Prostate gland (tissue), 2 donors: Measurements from ENCODE around the gene FAM193A. TPM values are rescaled to one million over a fixed set of nuclear protein-coding genes. Genes with fewer than 3 reads are reported as not detected.

Experiments used
- DNase-seq: peaks from one replicate; pipeline ENCODE4 v3.0.0-alpha.2; 2019; ENCODE audit warnings: low spot score
- H3K27ac ChIP-seq, 2 donors: fragments of 200-600 bp; sonication (generic); 2 replicates each; pipeline ENCODE4 v1.5.1; 2017 to 2019
- H3K27me3 ChIP-seq: fragments of 200-600 bp; sonication (generic); replicated peaks from 2 replicates; pipeline ENCODE4 v1.5.1; 2019; ENCODE audit not compliant: insufficient read depth
- H3K36me3 ChIP-seq, 2 donors: fragments of 200-600 bp; sonication (generic); 1 replicate in 1 of 2; 2 replicates in 1 of 2; pipeline versions ENCODE4 v1.5.1 to v1.8.1; 2017 to 2019
- H3K4me1 ChIP-seq: fragments of 200-600 bp; sonication (generic); replicated peaks from 2 replicates; pipeline ENCODE4 v1.5.1; 2019
- H3K4me3 ChIP-seq, 2 donors: fragments of 200-600 bp; sonication (generic); 2 replicates each; pipeline ENCODE4 v1.5.1; 2017 to 2019
- H3K9me3 ChIP-seq: fragments of 200-600 bp; sonication (generic); 2 replicates; pipeline ENCODE4 v1.5.1; 2017
- POLR2A ChIP-seq: fragments of 450-650 bp; IDR thresholded peaks from one replicate; pipeline ENCODE4 v1.6.1; 2016; ENCODE audit warnings: antibody characterized with exemption, mild to moderate bottlenecking
- POLR2AphosphoS5 ChIP-seq: sonication (generic); formaldehyde crosslinking; IDR thresholded peaks from one replicate; pipeline ENCODE4 v1.6.1; 2017; ENCODE audit warnings: antibody characterized with exemption
- WGBS: methylation state at CpG from one replicate; pipeline ENCODE4 v1.1.5; 2018; 5-methylcytosine and 5-hydroxymethylcytosine counted together
- intact Hi-C: fragments of 100-400 bp; cut with DNase I; formaldehyde crosslinking; loops from one replicate; pipeline ENCODE4 v1.14.2; 2022
- total RNA-seq, 2 donors: library from RNA; depleted of rRNA; stranded (reverse); fragments of >200 nt; gene quantifications; one replicate each; pipeline ENCODE4 v1.1.0, GENCODE V29; 2016
- TF ChIP-seq, protein P1 (sequence below), 4 experiments: fragments of 200-600 bp in 2 of 4; fragments of 450-650 bp in 2 of 4; sonication (generic) in 2 of 4; IDR thresholded peaks; 1 replicate in 3 of 4; 2 replicates in 1 of 4; pipeline ENCODE4 v1.5.1; 2016 to 2019; ENCODE audit warnings: antibody characterized with exemption in 4 of 4, mild to moderate bottlenecking in 2 of 4, moderate library complexity in 2 of 4

FAM193A gene
- total RNA-seq, 2 donors from 2014 or later = 24.1 to 53.1 TPM

DNA sequence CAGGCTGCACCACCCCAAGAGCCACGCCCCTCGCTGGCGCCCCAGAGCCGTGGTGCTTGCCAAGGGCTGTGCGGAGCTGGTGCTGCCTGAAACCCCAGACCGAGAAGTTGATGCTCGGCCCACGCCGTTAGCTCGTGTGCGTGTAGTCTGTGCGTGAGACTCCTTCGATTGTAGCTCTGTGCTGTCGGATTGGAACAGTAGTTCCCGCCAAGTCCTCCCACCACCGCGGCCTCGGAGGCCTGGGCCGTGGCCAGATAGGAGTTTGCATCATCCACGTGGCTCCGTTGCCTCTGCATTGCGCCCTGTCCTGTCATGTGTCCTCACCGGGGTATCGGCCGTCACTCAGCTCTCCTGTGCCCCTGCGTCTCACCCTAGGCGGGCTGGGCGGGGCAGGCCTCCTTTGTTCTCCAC lies 195.5 kb downstream of the FAM193A start:
- DNase-seq = no peak
- TF ChIP-seq POLR2A (no peak), POLR2AphosphoS5 (no peak)
- TF ChIP-seq, protein P1, sequence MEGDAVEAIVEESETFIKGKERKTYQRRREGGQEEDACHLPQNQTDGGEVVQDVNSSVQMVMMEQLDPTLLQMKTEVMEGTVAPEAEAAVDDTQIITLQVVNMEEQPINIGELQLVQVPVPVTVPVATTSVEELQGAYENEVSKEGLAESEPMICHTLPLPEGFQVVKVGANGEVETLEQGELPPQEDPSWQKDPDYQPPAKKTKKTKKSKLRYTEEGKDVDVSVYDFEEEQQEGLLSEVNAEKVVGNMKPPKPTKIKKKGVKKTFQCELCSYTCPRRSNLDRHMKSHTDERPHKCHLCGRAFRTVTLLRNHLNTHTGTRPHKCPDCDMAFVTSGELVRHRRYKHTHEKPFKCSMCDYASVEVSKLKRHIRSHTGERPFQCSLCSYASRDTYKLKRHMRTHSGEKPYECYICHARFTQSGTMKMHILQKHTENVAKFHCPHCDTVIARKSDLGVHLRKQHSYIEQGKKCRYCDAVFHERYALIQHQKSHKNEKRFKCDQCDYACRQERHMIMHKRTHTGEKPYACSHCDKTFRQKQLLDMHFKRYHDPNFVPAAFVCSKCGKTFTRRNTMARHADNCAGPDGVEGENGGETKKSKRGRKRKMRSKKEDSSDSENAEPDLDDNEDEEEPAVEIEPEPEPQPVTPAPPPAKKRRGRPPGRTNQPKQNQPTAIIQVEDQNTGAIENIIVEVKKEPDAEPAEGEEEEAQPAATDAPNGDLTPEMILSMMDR (IDR thresholded peaks at IDR 0.05) = no peak
- H3K27ac ChIP-seq = no peak overlapping the region
- H3K4me3 ChIP-seq = no peak overlapping the region
- WGBS = 88% methylated on average over 28 of the region's 28 CpGs
- intact Hi-C loops = no loop called here
- H3K27me3 ChIP-seq = no peaks in the 10 kb centered on the region
- no peaks in the 10 kb centered on the region for H3K9me3 ChIP-seq
- H3K4me1 ChIP-seq = no peaks in the 10 kb centered on the region
- peaks cover 0 to 23% of the 10 kb centered on the region in 2 donors for H3K36me3 ChIP-seq

DNA sequence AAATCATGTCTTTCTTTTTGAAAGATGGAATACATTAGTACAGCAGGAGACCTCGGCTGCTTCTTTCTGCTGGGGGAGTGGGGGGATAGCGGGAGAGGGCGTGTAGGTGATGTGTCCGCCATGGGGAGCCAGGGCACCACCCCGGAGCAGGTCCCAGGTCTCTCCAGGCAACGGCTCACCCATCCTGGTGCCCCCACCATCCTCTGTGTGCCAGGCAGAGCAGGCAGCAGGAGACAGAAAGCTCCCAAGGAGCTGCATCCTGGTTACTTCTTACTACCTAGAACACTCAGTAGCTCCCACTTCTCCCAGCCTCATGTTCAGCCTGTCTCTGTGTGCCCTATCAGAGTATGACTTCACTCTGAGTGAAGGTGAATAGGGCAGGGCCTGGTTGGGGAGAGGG lies 196.1 kb downstream of the FAM193A start:
- Histone ChIP-seq H3K36me3 (peaks cover 0 to 23% of the 10 kb centered on the region in 2 donors), H3K4me1 (no peaks in the 10 kb centered on the region), H3K4me3 (no peak overlapping the region), H3K27ac (no peak overlapping the region), H3K27me3 (no peaks in the 10 kb centered on the region), H3K9me3 (no peaks in the 10 kb centered on the region)
- 90% methylated on average over 6 of the region's 6 CpGs for WGBS
- TF ChIP-seq POLR2A (no peak), POLR2AphosphoS5 (no peak)
- TF ChIP-seq, protein P1 (IDR thresholded peaks at IDR 0.05) = no peak
- no peak for DNase-seq
- intact Hi-C loops = no loop called here

DNA sequence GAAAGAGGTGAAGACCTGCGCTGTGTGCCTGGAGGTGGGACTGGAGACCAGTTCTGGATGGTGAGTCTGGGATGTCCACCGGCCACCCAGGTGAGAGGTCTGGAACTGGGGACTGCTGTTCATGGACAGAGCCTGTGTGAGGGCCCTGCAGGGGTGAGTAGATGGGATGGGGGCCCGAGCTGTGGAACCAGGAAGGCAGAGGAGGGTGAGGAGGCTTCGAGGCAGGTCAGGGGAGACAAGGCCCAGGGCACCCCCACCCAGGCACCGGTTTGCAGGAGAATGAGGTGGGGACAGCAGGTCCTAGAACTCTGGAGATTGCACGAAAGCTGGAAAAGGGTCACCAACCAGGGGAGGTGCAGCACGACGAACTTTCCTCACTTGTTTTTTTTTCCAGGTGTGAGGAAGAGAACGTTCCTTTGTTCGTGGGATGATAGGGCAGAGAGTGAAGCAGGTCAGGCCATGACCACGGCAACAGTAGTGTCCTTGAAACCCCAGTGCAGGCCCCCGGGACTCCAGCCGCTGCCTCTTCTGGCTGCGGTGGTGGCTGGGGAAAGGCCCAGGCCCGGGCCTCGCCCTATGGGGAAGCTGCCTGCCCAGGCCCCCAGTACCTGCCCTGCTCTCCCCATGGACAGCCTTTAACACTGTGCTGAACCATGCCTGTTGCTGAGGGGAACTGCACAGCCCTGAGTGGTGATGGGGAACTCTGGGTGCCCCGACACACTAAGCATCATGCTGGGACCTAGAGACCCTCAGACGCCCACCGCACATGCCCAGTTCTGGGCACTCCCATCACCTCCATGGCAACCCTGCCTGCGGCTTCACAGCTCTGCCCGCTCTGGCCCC lies 196.8 kb downstream of the FAM193A start:
- peaks cover 0 to 23% of the 10 kb centered on the region in 2 donors for H3K36me3 ChIP-seq

DNA sequence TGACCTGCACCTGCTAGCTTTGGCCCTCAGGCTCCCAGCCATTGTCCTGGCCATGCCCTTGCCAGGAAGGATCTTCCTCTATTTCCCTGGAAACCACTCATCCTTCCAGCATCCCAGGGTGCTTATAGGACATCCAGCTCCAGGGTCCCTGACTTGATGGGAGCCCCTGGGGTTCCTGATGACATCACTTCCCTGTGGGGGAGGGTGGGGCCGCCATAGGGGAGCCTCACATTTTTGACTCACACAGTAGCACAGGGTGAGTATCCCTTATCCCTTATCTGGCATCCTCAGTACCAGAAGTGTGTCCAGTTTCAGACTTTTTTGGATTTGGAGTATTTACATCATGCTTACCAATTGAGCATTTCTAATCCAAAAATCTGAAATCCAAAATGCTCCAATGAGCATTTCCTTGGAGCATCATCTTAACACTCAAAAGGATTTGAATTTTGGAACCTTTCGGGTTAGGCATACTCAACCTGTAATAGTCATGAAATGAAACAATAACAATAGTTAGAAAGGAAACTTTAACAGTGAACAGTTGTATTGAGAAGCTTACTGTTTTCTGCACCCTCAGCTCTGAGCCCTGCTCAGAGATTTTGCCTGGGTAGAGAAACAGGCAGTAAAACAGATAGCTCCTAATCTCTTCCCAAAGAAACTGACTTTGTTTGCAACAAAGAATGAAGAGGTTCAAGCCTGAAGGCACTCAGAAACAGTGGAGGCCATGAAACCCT lies 197.6 kb downstream of the FAM193A start:
- Histone ChIP-seq H3K4me1 (no peaks in the 10 kb centered on the region), H3K27me3 (no peaks in the 10 kb centered on the region), H3K27ac (no peak overlapping the region), H3K4me3 (no peak overlapping the region), H3K9me3 (no peaks in the 10 kb centered on the region), H3K36me3 (peaks cover 0 to 23% of the 10 kb centered on the region in 2 donors)
- TF ChIP-seq POLR2A = no peak
- TF ChIP-seq, protein P1 (IDR thresholded peaks at IDR 0.05) = no peak
- TF ChIP-seq POLR2AphosphoS5 = no peak
- intact Hi-C loops = no loop called here
- WGBS = 92% methylated on average over 2 of the region's 2 CpGs
- DNase-seq = no peak

More for the DNA sequence above, 196.8 kb downstream of the FAM193A start:
- Histone ChIP-seq H3K27ac (no peak overlapping the region), H3K4me1 (no peaks in the 10 kb centered on the region), H3K9me3 (no peaks in the 10 kb centered on the region), H3K4me3 (no peak overlapping the region), H3K27me3 (no peaks in the 10 kb centered on the region)
- intact Hi-C loops = no loop called here
- 87% methylated on average over 19 of the region's 21 CpGs for WGBS
- TF ChIP-seq, protein P1 (IDR thresholded peaks at IDR 0.05) = no peak
- TF ChIP-seq POLR2A = no peak
- no peak for DNase-seq
